WTC11 (cell line): Measurements from ENCODE around the gene TP53BP2. TPM values are rescaled to one million over a fixed set of nuclear protein-coding genes. Genes with fewer than 3 reads are reported as not detected.
"Not testable (repeated sequence)": the region's sequence is repeated elsewhere in the genome, so short reads cannot be mapped to it uniquely, and the experiment has no call there.

Source experiments
- ATAC-seq: fragments of 200-7000 bp; cut with Tn5 transposase; 2 replicates; pipeline ENCODE4 v1.10.0; 2021; ENCODE audit warnings: mild to moderate bottlenecking, moderate library complexity
- CTCF ChIA-PET: fragments of 300-600 bp; sonication (Branson Sonifier 250); formaldehyde crosslinking; loops from one replicate; lab custom pipeline; 2021; ENCODE audit warnings: antibody characterized with exemption; lab: Charles Lee
- POLR2A ChIA-PET: fragments of 350-600 bp; sonication (Branson Sonifier 250); formaldehyde crosslinking; loops from one replicate; lab custom pipeline; 2021; ENCODE audit warnings: antibody characterized with exemption; lab: Charles Lee
- DNase-seq: peaks from one replicate; pipeline ENCODE4 v3.0.0; 2021; ENCODE audit warnings: low spot score
- H3K27ac Mint-ChIP-seq: 2 replicates; pipeline ENCODE4 v1.8.0; 2021; ENCODE audit warnings: mixed read lengths
- H3K27me3 Mint-ChIP-seq: 2 replicates; pipeline ENCODE4 v1.8.0; 2021; ENCODE audit warnings: low read depth, mild to moderate bottlenecking, moderate library complexity, mixed read lengths
- H3K36me3 Mint-ChIP-seq: 2 replicates; pipeline ENCODE4 v1.8.0; 2021; ENCODE audit warnings: mixed read lengths
- H3K4me1 Mint-ChIP-seq: 2 replicates; pipeline ENCODE4 v1.8.0; 2022; ENCODE audit warnings: mixed read lengths
- H3K4me3 Mint-ChIP-seq: 2 replicates; pipeline ENCODE4 v1.8.0; 2021; ENCODE audit warnings: mild to moderate bottlenecking, moderate library complexity, mixed read lengths
- H3K9me3 Mint-ChIP-seq: 2 replicates; pipeline ENCODE4 v1.8.0; 2021; ENCODE audit warnings: mixed read lengths
- AFF4 ChIP-seq: sonication (generic); formaldehyde crosslinking; IDR thresholded peaks from 2 replicates; pipeline ENCODE4 v1.8.1; 2023; ENCODE audit warnings: mild to moderate bottlenecking, missing genetic modification reagents, borderline replicate concordance
- ARID4B ChIP-seq: sonication (generic); formaldehyde crosslinking; IDR thresholded peaks from 2 replicates; pipeline ENCODE4 v1.8.0; 2023; ENCODE audit warnings: missing genetic modification reagents, mild to moderate bottlenecking, borderline replicate concordance
- CREM ChIP-seq: sonication (generic); formaldehyde crosslinking; IDR thresholded peaks from 2 replicates; pipeline ENCODE4 v1.8.1; 2022; ENCODE audit warnings: mild to moderate bottlenecking, missing genetic modification reagents, moderate library complexity
- ERG ChIP-seq: fragments of 250-450 bp; sonication (Bioruptor Pico); IDR thresholded peaks from 2 replicates; pipeline ENCODE4 v1.8.0; 2021; ENCODE audit warnings: mild to moderate bottlenecking
- ESRRA ChIP-seq: sonication (generic); formaldehyde crosslinking; IDR thresholded peaks from 2 replicates; pipeline ENCODE4 v1.8.1; 2022; ENCODE audit warnings: mild to moderate bottlenecking, missing genetic modification reagents, borderline replicate concordance
- HMGA2 ChIP-seq: fragments of 250-450 bp; sonication (Bioruptor Pico); IDR thresholded peaks from 2 replicates; pipeline ENCODE4 v1.4.0; 2021; ENCODE audit warnings: mild to moderate bottlenecking, moderate library complexity
- STAT6 ChIP-seq: sonication (generic); formaldehyde crosslinking; conservative IDR thresholded peaks from 2 replicates; pipeline ENCODE4 v1.8.1; 2023; ENCODE audit warnings: mild to moderate bottlenecking, low read depth, missing genetic modification reagents, moderate library complexity
- TEAD4 ChIP-seq: sonication (generic); formaldehyde crosslinking; IDR thresholded peaks from 2 replicates; pipeline ENCODE4 v1.8.0; 2022; ENCODE audit warnings: mild to moderate bottlenecking, missing genetic modification reagents
- USF2 ChIP-seq: sonication (generic); formaldehyde crosslinking; IDR thresholded peaks from 2 replicates; pipeline ENCODE4 v1.8.1; 2023; ENCODE audit warnings: mild to moderate bottlenecking, missing genetic modification reagents, moderate library complexity
- total RNA-seq: library from RNA; stranded (reverse); gene quantifications from 3 replicates; pipeline ENCODE4 v1.2.3, GENCODE V29; 2021

TP53BP2 gene
- total RNA-seq, 1 experiment from 2014 or later, result 42.7 TPM

GRCh38 chr1:223741861-223742260, 103.9 kb downstream of the TP53BP2 start (continued):
- TF ChIP-seq AFF4 (CRISPR knock-in tag) (no peak), HMGA2 (CRISPR knock-in tag) (no peak)

GRCh38 chr1:223740038-223740736, 105.6 kb downstream of the TP53BP2 start:
- ATAC-seq, DNase-seq, H3K4me3 Mint-ChIP-seq, H3K27ac Mint-ChIP-seq, H3K36me3 Mint-ChIP-seq, H3K9me3 Mint-ChIP-seq, H3K27me3 Mint-ChIP-seq, POLR2A ChIA-PET: not testable (repeated sequence)
- H3K4me1 Mint-ChIP-seq, result peaks cover 14% of the 10 kb centered on the region
- CTCF ChIA-PET, result interaction anchor here (1.2 to 1.4 kb wide), 2 partner anchors 21 to 28 kb away, joined by 3 read pairs; partner anchors contain the start of gene CAPN2

- Mint-ChIP-seq H3K36me3 (no peaks in the 10 kb centered on the region), H3K4me1 (peaks cover 20% of the 10 kb centered on the region), H3K9me3 (no peaks in the 10 kb centered on the region), H3K27ac (no peak overlapping the region; the same call in 1 of the 2 replicates), H3K27me3 (peaks cover 4% of the 10 kb centered on the region), H3K4me3 (no peak overlapping the region)
- no peak for ATAC-seq
- no peak for DNase-seq
- CTCF ChIA-PET, result interaction anchor here (1.2 to 1.7 kb wide), 3 partner anchors 9 to 27 kb away, joined by 3 to 8 read pairs (median 3); partner anchors contain the start of gene CAPN2
- POLR2A ChIA-PET, result no interaction called here
- TF ChIP-seq STAT6 (CRISPR knock-in tag), result no peak
- no peak for TF ChIP-seq ARID4B (CRISPR knock-in tag)
- no peak for TF ChIP-seq TEAD4 (CRISPR knock-in tag)
- TF ChIP-seq CREM, result no peak
- no peak for TF ChIP-seq ESRRA (CRISPR knock-in tag)
- no peak for TF ChIP-seq ERG (CRISPR knock-in tag)
- no peak for TF ChIP-seq USF2 (CRISPR knock-in tag)
Observed at GRCh38 chr1:223739366-223740037, 106.2 kb downstream of the TP53BP2 start.
